HG02642 (cell line): ENCODE measurements around the gene LRRC70.
A peak's percentile ranks its signal among the peaks of the same experiment; 100 is the strongest.

Experiments
- ATAC-seq: cut with Tn5 transposase; IDR thresholded peaks from one replicate; pipeline ENCODE4 v1.9.1; 2021; ENCODE audit warnings: mild to moderate bottlenecking; ENCODE audit not compliant: unreplicated experiment, poor library complexity

LRRC70 gene

GRCh38 chr5:62574599-62574998 lies 4.0 kb upstream of the LRRC70 start:
- peak; percentile 56 for ATAC-seq

DNA sequence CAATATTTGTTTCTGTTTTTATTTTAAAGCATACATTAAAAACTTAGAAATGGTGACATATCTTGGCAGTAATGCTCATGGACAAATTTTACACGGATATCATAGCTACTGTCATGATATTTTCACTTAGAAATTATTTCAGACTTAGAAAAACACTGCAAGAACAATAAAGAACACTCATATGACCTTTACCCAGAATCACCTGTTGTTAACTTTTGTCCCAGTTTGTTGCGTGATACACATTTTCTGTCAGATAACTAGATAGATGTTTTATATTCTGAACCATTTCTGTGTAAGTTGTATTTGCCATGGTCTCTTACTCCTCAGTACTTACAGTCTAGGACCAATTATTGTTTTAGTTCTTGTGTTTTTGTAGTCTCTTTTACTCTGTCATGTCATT lies 3.6 kb upstream of the LRRC70 start:
- no peak for ATAC-seq

GRCh38 chr5:62575489-62575888 lies 3.1 kb upstream of the LRRC70 start:
- ATAC-seq: no peak

- ATAC-seq: no peak
Observed at GRCh38 chr5:62576570-62577170, 1.9 kb upstream of the LRRC70 start.

DNA sequence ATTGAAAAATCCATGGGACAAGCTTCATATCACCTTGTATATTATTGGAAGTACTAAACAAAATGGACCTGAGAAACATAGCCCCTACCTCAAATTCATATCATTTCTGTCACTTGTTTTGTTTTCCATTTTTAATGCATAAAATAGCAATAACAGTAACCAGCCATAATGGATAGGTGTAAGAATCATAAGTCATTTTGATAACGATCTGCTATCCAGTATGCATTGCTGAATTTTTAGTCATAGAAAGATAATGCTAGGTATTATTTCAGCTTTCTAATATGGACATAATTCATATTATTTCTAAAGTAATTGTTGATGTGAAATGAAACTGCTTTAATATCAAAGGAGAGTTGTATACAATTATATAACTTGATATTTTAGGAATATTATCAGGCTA lies 1.1 kb upstream of the LRRC70 start:
- no peak for ATAC-seq

GRCh38 chr5:62579761-62580160 lies 1.1 kb downstream of the LRRC70 start:
- no peak for ATAC-seq

DNA sequence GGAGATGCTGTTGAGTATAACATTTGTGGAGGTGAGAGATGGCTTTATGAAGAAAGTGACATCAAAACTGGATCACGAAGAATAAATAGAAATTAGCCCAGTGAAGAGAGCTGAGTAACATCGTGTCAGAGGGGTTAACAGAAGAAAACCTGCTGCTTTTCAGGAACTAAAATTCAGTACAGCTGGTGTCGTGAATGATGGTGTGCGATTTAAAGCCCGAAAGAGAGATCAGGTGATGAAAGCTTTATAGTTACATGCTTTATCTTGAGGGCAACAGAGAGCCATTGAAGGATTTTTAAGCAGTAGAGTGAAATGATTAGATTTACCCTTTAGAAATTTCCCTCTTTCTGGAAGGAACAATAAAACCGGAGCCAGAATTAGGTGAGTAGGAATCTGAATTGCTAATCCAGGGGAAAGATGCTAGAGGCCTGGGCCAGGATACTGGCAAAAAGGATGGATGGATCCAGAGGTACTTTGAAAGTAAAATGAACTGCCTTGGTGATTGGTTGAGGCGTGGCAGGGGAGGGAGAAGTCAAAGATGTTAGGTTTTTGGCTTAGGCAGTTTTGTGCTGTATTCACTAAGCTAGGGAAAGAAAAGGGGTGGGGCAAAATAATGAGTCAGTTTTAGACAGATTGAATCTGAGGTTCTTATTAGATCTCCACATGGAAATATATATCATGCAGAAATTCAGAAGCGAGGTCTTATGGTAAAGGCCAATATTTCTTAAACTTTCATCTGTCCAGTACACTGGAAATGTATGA lies 3.4 kb downstream of the LRRC70 start:
- no peak for ATAC-seq

GRCh38 chr5:62584391-62584790 lies 5.8 kb downstream of the LRRC70 start:
- ATAC-seq: no peak

- ATAC-seq: no peak
Observed at GRCh38 chr5:62585306-62585705, 6.7 kb downstream of the LRRC70 start.

DNA sequence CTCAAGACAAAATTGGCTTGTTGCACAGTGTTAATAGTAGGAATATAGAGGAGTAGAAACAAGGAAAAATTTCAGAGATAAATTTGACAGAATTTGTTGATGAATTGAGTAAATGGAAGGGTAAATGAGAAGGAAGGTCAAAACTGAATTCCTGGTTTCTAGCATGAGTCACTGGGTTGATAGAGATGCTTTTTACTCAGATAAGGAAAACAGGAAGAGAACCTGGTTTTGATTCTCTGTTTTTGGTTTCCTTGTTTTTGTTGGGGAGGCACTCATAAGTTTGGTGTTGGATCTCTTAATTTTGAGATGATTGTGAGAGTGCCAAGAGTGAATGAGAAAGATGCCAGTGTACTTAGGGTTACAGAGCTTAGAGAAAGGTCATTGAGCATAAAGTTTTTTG lies 7.1 kb downstream of the LRRC70 start:
- no peak for ATAC-seq

DNA sequence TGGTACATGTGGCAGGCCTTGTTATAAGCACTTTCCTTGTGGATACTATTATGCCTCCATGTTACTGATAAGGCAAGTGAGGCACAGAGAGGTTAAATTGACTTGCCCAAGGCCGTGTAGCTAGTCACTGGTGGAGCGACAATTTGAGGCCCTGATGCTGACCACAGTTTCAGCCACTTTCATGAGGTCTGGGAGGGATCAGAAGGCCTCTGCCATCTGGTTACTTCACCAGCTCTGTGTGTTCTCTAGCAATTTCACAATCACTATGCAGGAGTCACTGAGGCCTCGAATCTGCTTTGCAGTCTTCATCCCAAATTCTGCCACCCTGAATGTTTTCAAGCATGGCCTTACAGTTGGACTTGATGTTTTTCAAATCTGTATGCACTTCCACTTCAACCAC lies 9.1 kb downstream of the LRRC70 start:
- ATAC-seq: no peak

DNA sequence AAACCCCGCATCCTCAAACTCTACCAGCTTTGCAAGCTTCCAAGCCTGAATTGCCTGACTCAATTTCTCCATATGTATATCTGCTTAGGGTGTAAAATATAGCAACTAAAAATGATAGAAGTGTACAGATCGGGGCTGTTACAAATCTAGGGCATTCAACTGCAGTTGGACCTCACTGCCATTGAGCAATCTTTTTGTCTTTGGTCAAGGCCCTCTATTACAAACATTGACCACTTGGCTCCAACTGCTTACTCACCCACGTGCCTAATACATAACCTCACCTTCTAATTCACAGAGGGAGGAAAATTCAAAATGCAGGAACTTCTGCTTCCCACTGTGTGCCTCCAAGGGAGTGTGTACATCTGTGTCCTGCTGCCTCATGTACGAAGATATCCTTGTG lies 10.0 kb downstream of the LRRC70 start:
- ATAC-seq: no peak

DNA sequence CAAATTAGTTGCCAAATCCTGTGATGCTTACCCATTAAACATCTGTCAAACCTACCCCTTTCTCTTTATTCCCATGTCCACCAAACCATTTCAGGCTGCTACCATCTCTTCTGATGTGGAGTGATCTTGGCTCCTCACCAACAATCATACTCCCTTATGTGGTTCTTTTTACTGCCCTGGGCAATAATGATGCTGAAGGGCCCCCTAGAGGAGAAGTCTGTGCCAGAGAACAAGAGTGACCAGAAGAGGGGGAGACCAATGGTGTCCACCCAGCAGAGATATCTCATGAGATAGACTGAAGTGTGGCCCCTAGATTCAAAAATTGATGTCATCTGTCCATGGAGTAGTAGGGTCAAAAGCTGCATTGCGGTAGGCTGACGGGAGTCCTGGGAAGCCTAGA lies 10.9 kb downstream of the LRRC70 start:
- no peak for ATAC-seq

- ATAC-seq: no peak
Observed at GRCh38 chr5:62590387-62590786, 11.8 kb downstream of the LRRC70 start.

DNA sequence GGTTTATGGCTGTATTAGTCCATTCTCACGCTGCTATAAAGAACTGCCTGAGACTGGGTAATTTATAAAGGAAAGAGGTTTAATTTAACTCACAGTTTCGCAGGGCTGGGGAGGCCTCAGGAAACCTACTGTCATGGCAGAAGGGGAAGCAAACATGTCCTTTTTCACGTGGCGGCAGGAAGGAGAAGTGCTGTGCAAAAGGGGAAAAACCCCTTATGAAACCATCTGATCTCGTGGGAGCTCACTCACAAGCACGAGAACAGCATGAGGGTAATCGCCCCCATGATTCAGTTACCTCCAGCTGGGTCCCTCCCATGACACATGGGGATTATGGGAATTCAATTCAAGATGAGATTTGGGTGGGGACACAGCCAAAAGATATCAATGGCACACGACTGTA lies 13.9 kb downstream of the LRRC70 start:
- no peak for ATAC-seq

GRCh38 chr5:62593331-62593730 lies 14.7 kb downstream of the LRRC70 start:
- no peak for ATAC-seq

DNA sequence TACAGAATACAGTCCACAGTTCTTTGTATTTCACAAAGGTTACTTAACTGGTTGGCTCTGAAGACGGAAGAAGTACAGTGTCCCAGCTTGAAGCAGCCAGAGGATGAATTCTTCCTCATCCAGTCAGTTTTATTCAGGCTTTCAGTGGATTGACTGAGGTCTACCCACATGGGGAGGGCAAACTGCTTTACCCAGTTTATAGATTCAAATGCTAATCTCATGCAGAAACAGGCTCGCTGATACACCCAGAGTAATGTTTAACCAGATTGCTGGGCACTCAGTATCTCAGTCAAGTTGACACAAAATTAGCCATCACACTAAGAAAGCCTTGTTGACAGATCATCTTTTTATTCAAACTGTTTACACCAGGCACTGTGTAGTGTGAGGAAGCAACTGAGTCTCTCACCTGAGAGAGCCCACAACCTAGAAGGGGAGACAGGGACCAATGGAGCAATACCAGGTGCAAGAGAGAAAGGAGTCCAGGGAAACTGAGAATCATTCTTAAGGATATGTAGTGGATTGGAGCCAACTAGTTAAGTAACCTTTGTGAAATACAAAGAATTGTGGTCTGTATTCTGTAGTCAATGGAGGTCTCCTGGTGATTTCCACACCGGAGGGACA lies 15.9 kb downstream of the LRRC70 start:
- no peak for ATAC-seq

DNA sequence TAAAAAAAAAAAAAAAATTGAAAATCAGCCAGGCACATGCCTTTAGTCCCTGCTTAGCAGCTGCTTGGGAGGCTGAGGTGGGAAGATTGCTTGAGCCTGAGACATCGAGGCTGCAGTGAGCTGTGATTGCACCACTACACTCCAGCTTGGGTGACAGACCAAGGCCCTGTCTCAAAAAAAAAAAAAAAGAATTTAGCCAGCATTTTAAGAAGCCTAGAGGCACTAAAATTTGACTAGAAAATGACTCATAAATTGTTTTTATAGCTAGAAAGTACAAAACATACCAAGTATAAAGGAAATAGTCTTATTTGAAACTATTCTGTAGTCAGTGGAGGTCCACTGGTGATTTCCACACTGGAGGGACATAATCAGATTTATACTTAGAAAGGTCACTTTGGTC lies 17.5 kb downstream of the LRRC70 start:
- ATAC-seq: no peak

- ATAC-seq: no peak
Observed at GRCh38 chr5:62596691-62597090, 18.1 kb downstream of the LRRC70 start.

GRCh38 chr5:62597314-62597713 lies 18.7 kb downstream of the LRRC70 start:
- ATAC-seq: no peak

DNA sequence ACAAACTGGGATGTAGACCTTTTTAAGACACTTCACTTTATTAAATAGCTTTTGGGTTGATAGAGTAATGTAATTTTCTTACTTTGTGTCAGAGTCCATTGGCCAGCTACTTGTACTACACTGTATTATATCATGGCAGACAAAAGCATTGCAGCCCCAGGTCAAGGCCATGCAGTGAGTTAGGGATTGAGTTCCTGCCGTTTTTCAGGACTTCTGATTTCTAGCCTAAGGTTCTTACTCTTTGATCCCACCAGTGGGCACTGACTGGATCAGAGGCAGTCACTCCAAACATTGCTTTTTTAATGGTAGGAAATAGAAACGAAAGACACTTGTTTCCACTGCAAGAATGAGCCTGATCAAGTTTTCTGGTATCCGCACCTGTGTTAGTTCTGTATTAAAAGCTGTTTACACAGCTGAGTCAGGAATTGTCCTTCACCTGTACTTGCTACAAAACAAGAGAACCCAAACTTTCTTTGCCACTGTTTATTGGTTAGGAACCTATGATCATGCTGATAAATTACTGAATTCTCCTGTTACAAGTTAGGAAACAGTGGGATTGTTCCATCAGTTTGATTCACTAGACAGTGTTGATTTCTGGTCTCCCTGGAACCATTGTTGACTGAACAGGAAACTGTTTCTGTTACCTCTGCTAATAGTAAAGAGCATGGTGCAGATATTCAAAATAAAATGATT lies 22.1 kb downstream of the LRRC70 start:
- no peak for ATAC-seq
